Kidney capillary endothelial cell (primary cell): ENCODE data around the gene NIT1.
A peak's percentile ranks its signal among the peaks of the same experiment; 100 is the strongest.

Experiments used
- DNase-seq: peaks from one replicate; pipeline ENCODE4 v3.0.0-alpha.2; 2018; ENCODE audit warnings: low spot score

NIT1 gene, protein sequence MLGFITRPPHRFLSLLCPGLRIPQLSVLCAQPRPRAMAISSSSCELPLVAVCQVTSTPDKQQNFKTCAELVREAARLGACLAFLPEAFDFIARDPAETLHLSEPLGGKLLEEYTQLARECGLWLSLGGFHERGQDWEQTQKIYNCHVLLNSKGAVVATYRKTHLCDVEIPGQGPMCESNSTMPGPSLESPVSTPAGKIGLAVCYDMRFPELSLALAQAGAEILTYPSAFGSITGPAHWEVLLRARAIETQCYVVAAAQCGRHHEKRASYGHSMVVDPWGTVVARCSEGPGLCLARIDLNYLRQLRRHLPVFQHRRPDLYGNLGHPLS

DNA sequence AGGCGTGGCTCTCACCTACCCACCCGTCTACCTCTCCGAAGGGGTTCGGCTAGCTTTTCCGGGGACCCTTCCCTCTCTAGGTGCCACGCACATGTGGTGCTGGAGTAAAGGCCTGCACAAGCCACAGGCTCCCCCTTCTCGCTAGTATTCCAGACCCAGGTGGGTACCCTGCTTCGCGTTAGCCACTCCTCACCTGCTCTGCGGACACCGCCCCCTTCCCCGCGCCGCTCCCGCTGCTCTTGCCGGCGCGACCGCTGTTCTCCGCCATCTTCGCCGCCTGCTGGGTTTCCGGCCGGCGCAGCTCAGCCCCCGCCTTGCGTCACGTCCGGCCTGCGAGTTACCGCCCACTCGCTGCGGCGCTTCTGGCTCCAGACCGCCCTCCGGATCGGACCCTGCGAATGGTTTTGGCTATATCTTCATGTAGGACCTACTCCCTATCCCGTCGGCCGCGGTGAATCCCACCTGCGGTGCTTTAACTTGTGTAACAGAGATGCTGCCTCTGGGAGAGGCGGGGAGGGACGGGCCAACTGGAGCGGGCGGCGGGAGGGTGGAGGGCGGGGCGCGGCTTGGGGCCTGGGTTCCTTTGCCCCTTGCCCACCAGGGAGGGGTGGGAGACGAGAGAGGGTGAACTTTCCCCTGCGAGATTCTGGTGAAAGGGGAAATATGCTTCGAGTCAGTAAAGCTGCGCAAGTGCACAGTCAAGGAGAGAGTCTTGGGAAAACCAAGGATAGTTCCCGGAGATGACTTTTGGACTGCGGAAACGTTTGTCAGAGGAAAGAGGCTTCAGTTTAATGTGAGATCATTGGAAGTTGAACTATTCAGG is at the start of gene NIT1, which contains the start of gene PFDN2:
Gene NIT1 (plus strand): TSS at position 347 of the 823 bp plus-strand sequence. CDS start 72 bp downstream, at position 419.
Gene PFDN2 (minus strand): TSS at position 279 of the 823 bp plus-strand sequence. CDS start 11 bp downstream, at position 268.
- peak; percentile 83 for DNase-seq

DNA sequence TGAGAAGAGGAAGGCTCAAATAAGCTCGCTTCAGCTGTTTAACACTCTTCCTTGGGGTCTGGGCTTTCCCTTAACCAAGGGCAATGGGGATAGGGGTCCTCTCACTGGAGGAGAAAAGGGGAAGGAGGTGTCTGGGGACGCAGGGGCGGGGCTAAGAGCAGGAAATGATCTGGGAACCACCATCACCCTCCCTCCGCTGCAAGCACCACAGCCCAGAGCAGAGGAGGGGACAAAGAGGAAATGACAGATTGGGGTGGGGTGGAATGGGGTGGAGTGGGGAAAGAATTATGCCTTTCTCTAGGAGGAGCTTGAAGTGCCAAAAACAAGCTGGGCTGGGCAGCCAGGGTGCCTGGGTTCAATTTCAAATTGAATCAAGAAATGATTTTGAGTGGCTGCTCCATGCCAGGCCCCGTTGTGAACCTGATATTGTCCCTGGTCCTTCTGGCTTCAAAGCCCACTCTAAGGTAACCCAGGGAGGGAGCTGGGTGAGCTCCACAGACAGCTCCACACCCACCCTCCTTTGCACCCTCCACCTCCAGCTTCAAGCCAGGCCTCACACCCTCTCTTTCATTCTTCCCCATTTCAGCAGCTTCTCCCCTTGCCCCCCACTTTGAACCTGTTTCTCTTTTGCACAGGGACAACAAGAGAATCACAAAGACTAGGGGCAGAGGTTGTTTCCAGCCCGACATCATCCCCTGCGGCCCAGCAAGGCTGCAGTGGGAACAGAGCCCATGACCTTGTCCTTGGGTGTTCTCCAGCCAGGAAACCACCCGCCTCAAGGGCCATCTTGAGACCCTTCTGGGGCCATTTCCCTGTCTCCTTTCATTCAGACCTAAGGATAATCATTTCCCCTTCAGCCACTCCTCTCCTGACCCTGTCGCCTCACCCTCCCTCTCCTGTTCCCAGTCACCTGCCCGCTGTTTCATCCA is 49.3 kb upstream of the NIT1 start:
- no peak for DNase-seq

DNA sequence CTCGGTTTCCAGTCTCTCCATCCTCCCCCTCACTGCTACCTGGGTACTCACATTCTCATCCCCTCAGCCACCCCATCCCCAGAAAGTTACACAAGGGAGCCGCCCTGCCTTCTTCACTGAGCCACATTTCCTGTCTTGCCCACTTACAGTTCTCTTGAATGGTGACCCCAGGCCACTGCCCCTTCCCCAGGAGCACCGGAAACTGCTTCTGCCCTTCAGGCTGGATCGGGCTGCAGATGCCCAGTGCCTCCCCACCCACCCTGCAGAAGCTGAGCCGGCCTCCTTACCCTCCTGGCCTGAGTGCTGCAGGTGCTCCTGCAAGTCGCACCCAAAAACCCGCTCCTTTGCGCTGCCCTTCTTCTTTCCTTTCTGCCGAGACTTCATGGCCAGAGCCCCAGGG is 48.7 kb upstream of the NIT1 start:
- no peak for DNase-seq

DNA sequence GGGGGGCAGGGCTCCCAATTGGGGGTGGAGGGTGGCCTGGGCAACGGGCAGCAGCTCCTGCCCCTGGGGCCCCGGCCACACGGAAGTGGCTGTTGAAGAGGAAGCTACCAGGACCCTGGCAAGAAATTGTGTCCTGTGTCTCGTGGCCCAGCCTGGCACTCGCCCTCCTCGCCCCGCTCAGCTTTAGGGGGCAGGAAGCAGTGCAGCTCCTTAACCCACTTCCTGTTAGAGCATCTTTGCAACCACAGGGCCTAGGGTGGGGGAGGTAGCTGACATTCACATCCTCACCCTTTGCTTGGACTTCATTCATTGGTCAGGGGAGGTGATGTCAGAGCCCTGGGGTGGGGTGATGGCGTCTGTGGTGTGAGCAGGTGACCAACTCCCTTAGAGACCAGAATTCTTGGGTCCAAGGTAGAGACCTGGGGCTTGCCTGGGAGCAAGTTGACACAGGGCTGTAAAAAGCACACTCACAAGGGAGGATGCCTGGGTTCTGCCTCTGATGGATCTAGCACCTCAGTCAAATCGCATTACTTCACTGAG is 48.1 kb upstream of the NIT1 start, which contains the start of gene ARHGAP30:
Gene ARHGAP30 (minus strand): TSS at position 161 of the 540 bp plus-strand sequence. CDS start 267 bp downstream, outside the sequence.
- no peak for DNase-seq

DNA sequence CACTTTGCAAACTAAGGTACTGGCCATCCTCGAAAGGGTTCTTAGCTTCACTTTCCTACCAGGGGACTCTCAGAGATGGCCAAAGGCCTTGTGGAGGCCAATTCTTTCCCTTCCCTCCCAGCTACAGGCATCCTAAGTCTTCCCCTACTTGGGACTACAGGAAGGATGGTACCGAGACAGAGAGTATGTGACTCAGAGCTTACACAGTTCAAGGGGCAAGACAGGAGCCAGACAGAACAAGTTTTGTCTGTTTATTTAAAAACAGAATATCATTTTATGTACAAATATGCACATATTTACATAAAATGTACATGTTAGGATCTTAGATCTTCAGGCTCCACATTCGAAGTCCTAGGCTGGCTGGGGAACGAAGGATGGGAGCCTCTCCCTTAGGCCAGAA is 47.1 kb upstream of the NIT1 start:
- no peak for DNase-seq

DNA sequence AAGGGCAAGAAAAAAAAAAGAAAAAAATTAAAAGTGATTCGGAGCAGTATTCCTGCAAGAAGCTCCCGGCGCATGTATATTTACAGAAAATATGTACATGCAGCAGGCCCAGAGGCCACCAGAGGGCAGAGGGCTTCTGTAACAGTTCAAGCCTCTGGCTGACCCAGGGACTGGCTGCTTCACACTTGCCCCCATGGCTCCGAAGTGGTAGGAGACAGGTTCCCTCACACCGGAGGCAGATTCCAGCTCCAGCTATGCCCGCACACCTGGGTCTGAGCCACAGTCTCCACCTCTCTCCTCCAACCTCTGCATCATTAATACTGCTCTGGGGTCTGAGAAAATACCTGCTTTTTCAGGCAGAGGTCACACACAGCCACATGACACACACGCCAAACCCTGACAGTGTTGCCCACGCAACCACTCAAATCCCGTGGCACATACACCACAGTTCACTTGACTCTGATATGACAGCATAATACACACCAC is 46.0 kb upstream of the NIT1 start:
- peak; percentile 45 for DNase-seq

DNA sequence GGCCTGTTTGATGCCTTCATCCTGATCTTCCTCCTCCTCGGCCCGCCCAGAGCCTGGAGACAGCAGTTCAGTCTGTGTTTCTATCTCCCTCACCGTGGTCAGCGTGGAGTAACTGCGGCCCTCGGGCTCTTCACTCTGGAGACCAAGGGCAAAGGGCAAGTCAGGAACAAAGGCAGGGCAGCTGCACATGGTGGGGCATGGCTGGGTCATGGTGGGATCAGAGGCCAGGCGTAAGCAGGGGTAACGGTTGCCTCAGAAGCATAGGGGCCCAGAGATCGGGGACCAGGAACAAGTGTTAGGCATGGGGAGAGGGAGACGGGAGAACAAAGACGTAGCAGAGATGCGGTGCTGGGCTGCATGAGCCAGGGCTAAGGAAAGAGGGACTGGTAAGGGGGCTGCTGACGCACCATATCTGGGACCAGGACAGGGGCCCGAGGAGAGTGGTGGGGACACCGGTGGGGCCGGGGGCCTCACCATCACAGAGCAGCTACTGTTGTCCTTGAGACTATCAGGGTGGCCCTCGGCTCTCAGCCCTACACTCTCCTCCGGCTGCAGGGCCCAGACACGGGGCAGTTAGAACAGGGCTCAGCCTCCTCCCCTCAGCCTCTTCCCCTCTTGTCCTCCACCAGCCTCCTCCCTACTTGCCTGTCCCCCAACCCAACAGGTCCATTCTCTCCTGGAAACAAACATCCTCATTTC is 45.0 kb upstream of the NIT1 start:
- DNase-seq = no peak

DNA sequence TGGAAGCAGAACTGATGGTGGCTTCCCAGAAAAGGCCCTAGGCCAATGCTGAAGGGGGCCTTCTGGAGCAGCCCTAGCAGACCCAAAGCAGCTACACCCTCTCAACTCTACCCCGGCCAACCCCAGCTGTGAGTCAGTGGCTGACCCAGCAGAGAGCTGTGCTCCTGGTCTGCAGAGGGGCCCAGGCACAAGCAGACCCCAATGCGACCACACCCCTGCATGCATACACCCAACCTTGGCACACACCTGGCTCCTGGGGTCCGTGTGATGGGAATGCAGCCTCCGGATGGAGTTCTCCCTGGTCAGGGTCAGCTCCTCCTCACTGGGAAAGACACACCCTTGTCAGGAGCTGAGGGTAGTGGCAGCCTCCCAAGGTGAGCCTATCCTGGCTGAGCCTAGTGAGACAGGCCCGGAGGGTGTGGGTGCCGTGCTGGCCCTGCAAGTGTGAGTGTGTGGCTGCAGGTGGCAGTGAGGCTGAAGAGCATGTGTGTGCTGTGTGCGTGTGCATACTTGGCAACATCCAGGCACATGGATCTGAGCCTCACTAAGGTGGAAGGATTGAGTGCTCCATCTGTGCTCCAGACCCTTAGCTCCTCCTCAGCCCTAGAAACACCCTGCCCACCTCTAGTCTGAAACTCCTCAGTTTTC is 44.3 kb upstream of the NIT1 start:
- DNase-seq = no peak

DNA sequence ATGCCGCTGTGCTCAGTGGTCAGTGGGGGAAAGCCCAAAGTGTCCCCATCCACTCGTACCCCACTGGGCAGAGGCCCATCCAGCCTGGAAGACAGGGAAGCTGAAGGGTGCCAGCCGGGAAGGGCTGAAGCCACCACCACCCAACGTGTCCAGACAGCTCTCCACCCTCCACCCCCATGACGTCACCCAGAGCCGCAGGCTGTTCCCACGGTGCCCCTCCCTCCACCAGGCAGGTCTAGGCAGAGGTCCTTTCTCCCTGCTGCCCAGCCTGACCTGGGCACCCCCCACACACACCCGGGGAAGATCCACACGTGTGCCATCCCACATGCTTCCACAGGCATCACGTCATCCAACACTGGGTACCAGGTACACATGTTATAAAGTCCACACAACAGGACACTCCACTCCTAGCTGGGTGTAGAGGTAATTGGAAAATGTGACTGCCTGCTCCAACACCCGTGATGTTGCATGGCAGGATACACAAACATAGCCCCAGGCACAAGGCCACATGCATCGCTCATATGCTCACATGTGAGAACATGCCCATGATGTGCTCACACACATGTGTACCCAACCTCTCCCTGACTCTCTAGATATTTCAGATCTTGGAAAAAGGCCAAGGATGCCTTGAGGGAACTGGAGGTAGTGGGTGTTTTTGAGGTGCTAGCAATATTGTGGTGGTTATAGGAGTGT is 43.1 kb upstream of the NIT1 start:
- no peak for DNase-seq

DNA sequence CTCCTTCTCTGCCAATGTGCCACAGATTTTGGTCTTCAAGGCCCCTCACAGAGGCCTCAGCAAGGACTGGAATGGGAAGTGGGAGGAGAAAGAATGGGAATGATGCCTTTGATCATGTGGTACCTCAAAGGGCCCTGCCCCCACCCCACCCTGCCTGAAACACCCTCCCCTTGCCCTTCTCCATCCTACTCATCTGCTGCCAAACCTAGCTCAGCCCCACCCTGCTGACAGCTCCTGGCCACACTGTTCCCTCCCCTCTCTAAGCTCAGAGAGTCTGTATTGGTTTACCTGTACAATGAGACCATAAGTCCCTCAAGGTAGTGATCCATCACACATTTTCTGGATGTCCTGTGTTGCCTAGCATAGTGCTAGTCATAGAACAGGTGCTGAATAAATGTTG is 41.5 kb upstream of the NIT1 start:
- DNase-seq = no peak

DNA sequence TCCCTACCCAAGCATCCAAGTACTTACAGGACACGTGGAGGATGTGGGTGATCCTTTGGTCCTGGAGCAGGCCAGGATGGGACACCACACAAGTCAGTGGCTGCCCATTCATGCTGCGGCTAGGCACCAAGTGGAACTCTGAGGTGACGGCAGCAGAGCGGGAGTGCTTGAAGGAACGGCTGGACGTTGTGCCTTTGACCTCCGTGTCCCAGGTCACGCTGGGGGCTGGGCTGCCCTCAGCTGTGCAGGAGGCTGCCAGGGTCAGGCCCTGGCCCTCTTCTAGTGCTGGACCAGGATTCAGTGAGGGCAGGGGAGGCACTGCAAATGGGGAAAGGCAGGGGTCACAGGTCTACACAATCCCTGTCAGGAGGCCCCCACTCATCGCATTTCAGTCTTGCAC is 40.5 kb upstream of the NIT1 start:
- DNase-seq = no peak

DNA sequence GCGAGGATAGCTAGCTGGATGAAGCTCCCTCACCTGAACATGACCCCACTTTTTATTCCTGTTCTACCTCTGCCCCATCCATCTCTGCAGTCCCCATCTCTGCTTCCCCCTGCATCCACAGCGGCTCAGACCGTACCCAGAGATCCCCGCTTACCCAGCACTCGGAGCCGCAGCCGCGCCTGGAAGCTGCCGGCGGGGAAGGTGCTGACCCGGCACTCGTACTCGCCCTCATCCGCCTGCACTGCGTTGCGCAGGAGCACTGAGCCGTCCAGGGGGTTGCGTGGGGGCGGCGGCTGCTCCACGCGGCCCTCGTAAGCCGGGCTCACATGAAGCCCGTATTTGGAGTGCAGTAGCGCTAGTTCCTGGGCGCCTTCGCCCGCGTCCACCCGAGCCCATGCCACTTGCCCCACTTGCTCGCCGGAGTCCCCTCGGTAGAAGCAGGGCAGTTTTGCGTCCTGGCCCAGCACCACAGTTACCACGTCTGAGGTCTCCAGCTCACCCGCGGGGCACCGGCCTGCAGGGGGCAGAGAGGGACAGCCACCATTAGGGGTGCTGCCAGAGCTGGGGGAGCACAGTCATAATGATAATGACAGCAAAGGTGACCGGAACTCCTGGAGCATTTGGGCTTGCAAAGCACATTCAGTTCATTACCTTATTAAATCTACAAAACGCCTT is 38.3 kb upstream of the NIT1 start:
- no peak for DNase-seq

DNA sequence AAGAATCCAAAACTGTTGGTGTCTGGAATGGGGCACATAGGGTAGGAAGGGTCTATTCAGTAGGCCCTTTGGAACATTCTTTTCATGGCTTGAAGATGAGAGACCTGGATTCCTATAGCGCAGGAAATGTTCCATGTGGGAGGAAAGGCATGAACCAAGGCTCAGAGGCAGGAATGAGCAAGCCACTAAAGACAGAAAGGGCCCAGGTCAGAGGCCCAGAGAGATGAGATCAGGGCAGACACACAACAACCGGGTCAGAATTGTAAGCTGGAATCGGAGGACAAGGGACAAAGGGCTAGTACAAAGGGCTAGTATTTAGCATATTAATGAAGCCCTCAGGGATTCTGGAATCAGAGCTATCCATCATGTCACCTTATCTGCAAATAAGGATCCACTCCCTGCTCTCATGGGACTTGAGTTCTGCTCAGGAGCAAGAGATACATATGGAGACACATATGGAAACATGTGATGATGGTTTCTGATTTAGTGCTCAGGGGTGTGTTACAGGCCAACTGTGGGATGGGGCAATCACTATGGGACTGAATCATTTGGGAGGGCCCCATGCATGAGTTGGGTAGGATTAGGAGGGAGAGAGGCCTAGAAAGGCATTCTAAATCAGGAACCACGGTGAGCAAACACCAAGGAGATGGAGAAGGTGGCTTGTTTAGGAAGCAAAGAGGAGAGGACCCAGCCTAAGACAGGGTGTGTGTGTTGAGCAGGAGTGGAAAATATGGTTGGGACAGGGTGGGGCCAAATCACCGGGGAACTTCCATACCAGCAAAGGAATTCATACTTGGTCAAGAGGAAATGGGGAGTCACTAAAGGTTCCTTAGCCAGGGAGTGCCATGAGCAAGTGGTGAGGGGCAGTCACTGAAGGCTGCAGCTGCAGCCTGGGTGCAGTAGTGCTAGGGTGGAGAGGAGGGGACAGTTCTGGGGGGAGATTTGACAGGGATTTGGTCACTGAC is 37.2 kb upstream of the NIT1 start:
- no peak for DNase-seq

DNA sequence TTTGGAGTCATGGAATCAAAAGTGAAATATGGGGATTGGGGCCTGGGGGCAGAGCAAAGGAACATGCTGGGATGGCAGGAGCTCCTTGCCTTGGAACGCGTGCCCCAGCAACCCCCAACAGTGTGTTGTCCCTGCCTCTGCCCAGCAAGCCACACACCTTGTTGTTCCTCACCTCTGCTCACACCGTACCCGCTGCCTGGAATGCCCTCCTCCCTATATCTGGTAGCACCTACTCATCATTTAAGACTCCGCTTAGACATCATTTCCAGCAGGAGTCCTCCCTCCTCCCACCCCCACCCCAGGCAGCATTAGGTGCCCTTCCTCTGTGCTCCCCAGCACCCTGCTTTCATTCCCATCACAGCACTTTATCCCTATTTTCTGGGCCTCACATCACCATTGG is 36.4 kb upstream of the NIT1 start:
- DNase-seq = no peak

DNA sequence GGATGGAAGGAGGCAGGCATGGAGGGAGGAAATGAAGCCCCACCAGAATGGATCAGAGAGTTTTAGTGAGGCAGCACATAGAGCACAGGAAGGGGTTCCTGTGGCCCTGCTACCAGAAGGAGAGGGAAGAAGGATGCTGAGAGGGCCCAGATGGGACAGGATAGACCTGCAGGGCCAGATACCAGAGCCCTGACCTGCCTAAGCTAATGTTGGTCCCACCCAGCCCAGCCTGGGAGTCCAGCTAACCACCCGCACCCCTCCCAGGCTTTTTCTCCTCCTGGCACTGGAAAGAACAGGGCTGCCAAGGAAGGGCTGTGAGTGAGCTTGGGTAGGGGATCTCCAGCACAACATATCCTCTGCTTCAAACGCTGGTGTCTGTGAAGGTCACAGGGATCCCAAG is 35.4 kb upstream of the NIT1 start:
- DNase-seq = no peak

DNA sequence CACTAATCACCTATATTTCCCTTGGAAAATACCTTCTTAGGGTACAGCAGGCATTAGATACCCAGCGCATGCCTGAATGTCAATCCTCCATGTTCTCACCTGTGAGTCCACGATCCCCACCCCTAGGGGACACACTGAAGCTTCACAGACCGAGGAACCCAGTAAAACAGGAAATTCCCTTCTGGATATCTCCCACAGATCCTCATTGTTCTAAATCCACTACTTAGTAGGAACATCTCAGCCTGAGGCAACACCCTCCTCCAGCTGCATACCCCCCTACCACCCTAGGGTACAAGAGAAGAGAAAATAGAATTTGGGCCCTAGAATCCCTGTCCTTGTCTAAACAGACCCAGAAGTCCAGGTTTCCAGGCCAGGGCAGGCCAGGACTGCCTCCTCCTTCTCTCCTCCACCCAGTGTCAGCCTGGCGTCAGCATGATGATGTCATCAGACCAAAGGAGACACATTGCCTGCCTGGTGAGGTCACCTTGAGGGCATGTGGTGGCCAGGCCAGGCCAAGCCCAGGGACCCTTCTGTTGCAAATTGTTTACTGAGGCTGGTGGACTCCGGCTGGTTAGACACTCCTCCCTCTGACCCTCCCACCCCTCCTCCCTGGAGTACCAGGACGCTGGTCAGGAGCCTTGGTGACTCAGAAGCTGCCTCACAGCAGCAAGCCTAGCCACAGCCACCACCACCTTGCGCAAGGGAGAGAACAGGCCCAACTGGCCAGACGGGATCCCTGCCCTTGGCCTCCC is 34.7 kb upstream of the NIT1 start:
- peak; percentile 70 for DNase-seq
